ENCODE results near the gene USP7.

Gene USP7

GRCh38 chr16:8957509-8958157 lies 6.1 kb downstream of the USP7 start:
- no peak overlapping the region for H3K4me3 ChIP-seq (ENCODE audit: low read depth, low read length)
- no peak for TF ChIP-seq CTCF (conservative IDR thresholded peaks at IDR 0.05; ENCODE audit: low read depth, low read length)
- DNase-seq (ENCODE audit: low read depth): no peak

DNA sequence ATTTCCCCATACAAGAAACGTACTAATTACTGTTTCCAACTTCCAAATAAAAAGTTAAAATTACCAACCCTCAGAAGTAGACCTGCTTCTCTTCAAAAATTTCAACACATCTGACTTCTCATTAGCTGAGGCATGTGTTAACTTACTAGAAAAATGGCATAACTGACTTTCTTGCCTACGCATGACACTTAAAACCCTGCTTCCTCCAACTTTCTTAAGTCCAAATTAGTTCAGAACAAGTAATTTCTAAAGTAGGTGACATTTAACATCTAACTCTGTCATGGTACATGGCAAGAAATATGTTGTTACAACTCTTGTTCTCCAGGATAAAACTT lies 6.7 kb downstream of the USP7 start:
- DNase-seq (ENCODE audit: low read depth): no peak
- no peak for TF ChIP-seq CTCF (conservative IDR thresholded peaks at IDR 0.05; ENCODE audit: low read depth, low read length)
- no peak overlapping the region for H3K4me3 ChIP-seq (ENCODE audit: low read depth, low read length)

- DNase-seq (ENCODE audit: low read depth): no peak
- no peak for TF ChIP-seq CTCF (conservative IDR thresholded peaks at IDR 0.05; ENCODE audit: low read depth, low read length)
- no peak overlapping the region for H3K4me3 ChIP-seq (ENCODE audit: low read depth, low read length)
Measured at GRCh38 chr16:8956265-8957062, 7.2 kb downstream of the USP7 start.

- H3K4me3 ChIP-seq (ENCODE audit: low read depth, low read length): no peak overlapping the region
- DNase-seq (ENCODE audit: low read depth): no peak
- no peak for TF ChIP-seq CTCF (conservative IDR thresholded peaks at IDR 0.05; ENCODE audit: low read depth, low read length)
Measured at GRCh38 chr16:8955828-8956227, 7.9 kb downstream of the USP7 start.

- no peak for TF ChIP-seq CTCF (conservative IDR thresholded peaks at IDR 0.05; ENCODE audit: low read depth, low read length)
- no peak overlapping the region for H3K4me3 ChIP-seq (ENCODE audit: low read depth, low read length)
- DNase-seq (ENCODE audit: low read depth): no peak
Measured at GRCh38 chr16:8953064-8953463, 10.6 kb downstream of the USP7 start.

DNA sequence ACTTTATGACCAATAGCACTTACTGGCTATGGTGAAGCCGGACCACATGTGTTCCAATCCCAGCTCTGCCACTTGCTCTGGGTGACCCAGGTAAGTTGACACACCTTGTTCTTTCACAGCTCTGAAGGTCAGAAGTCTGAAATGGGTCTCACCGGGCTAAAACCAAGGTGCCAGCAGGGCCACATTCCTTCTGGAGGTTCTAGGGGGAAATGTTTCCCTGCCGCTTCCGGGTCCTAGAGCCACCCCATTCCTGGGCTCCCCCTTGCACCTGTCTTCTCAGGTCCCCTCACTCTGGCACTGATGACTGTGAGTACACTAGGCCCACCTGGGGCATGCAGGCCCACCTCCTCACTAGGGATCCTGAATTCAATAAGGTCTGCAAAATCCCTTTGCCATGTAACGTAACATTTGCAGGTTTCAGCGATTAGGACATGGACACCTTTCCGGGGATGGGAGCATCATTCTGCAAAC lies 11.4 kb downstream of the USP7 start:
- no peak for TF ChIP-seq CTCF (conservative IDR thresholded peaks at IDR 0.05; ENCODE audit: low read depth, low read length)
- H3K4me3 ChIP-seq (ENCODE audit: low read depth, low read length): no peak overlapping the region

More for the DNA sequence above, 11.4 kb downstream of the USP7 start:
- DNase-seq (ENCODE audit: low read depth): no peak

All from choroid plexus epithelial cell (primary cell).